H1 (cell line): ENCODE results near the gene CHTF8. TPM values are rescaled to one million over a fixed set of nuclear protein-coding genes. Genes with fewer than 3 reads are reported as not detected.

Experiments
- CTCF ChIA-PET: fragments of 300-600 bp; sonication (Branson Sonifier 250); formaldehyde crosslinking; loops from one replicate; lab custom pipeline; 2021; ENCODE audit not compliant: partially characterized antibody; lab: Charles Lee
- POLR2A ChIA-PET: fragments of 300-600 bp; sonication (Branson Sonifier 250); formaldehyde crosslinking; loops from one replicate; lab custom pipeline; 2021; ENCODE audit warnings: inconsistent platforms; ENCODE audit not compliant: partially characterized antibody; lab: Charles Lee
- DNase-seq, 2 experiments: peaks; one replicate each; pipeline versions ENCODE4 v3.0.0 to v3.0.0-alpha.2; 2010 to 2022; ENCODE audit warnings: low spot score in 2 of 2, low read depth in 1 of 2, mixed read lengths in 1 of 2
- FAIRE-seq: peaks from 2 replicates; lab custom pipeline; 2011; peaks lifted over from hg19 to GRCh38; lab: Jason Lieb, UNC
- H2AFZ ChIP-seq: 2 replicates; pipeline ENCODE4 v1.8.1; 2012; ENCODE audit warnings: low read length, inconsistent platforms
- H2AK5ac ChIP-seq: 2 replicates; pipeline ENCODE4 v1.6.1; 2013; ENCODE audit warnings: low read depth, low read length
- H2BK120ac ChIP-seq: replicated peaks from 2 replicates; pipeline ENCODE3; 2013; ENCODE audit warnings: low read depth, low read length, inconsistent platforms
- H2BK12ac ChIP-seq: 2 replicates; pipeline ENCODE4 v1.6.1; 2013; ENCODE audit warnings: low read depth, low read length
- H2BK15ac ChIP-seq: 2 replicates; pipeline ENCODE4 v1.6.1; 2013; ENCODE audit warnings: low read length
- H2BK20ac ChIP-seq: 2 replicates; pipeline ENCODE4 v1.6.1; 2013; ENCODE audit warnings: low read length
- H2BK5ac ChIP-seq: 2 replicates; pipeline ENCODE4 v1.6.1; 2013; ENCODE audit warnings: low read depth, low read length
- H3K14ac ChIP-seq: 2 replicates; pipeline ENCODE4 v1.6.1; 2013; ENCODE audit warnings: inconsistent platforms; ENCODE audit not compliant: insufficient read length
- H3K18ac ChIP-seq: 2 replicates; pipeline ENCODE4 v1.6.1; 2013; ENCODE audit warnings: low read length; ENCODE audit errors: extremely low read depth
- H3K23ac ChIP-seq: 2 replicates; pipeline ENCODE4 v1.6.1; 2013; ENCODE audit warnings: inconsistent platforms; ENCODE audit not compliant: insufficient read length
- H3K23me2 ChIP-seq: 2 replicates; pipeline ENCODE4 v1.6.1; 2013; ENCODE audit warnings: low read depth, low read length
- H3K27ac ChIP-seq: 2 replicates; pipeline ENCODE4 v1.6.1; 2011; ENCODE audit warnings: low read depth, low read length, inconsistent platforms
- H3K27me3 ChIP-seq, 4 experiments: replicated peaks in 1 of 4; 1 replicate in 1 of 4; 2 replicates in 3 of 4; pipeline versions ENCODE4 v1.6.1 to v1.8.1; 2011 to 2013; ENCODE audit warnings: low read length in 3 of 4, mild to moderate bottlenecking in 3 of 4, inconsistent platforms in 2 of 4, mixed read lengths in 2 of 4, moderate library complexity in 1 of 4; ENCODE audit not compliant: control insufficient read depth in 3 of 4, insufficient read depth in 3 of 4; ENCODE audit errors: extremely low read depth in 1 of 4
- H3K36me3 ChIP-seq, 4 experiments: 2 replicates each; pipeline versions ENCODE4 v1.6.1 to v1.8.1; 2011 to 2013; ENCODE audit warnings: mild to moderate bottlenecking in 4 of 4, low read length in 3 of 4, moderate library complexity in 2 of 4, control low read depth in 1 of 4, inconsistent platforms in 1 of 4; ENCODE audit not compliant: insufficient read depth in 4 of 4, control insufficient read depth in 2 of 4
- H3K4ac ChIP-seq: replicated peaks from 2 replicates; pipeline ENCODE3; 2013; ENCODE audit warnings: low read length, low read depth, mixed read lengths, inconsistent platforms; ENCODE audit not compliant: insufficient read length
- H3K4me1 ChIP-seq, 4 experiments: replicated peaks in 1 of 4; 1 replicate in 1 of 4; 2 replicates in 3 of 4; pipeline versions ENCODE4 v1.6.1 to v1.8.1; 2011 to 2013; ENCODE audit warnings: low read length in 3 of 4, inconsistent platforms in 2 of 4, mixed read lengths in 1 of 4; ENCODE audit not compliant: insufficient read depth in 4 of 4, control insufficient read depth in 3 of 4
- H3K4me2 ChIP-seq, 2 experiments: 2 replicates each; pipeline versions ENCODE4 v1.6.1 to v1.8.1; 2011 to 2013; ENCODE audit warnings: low read depth in 2 of 2, low read length in 2 of 2, control low read depth in 1 of 2, inconsistent platforms in 1 of 2, mild to moderate bottlenecking in 1 of 2; ENCODE audit not compliant: insufficient read depth in 1 of 2
- H3K4me3 ChIP-seq, 4 experiments: fragments of 200-600, 300-600 bp in 1 of 4; sonication (generic), shearing (Covaris generic), sonication (Bioruptor Twin) in 1 of 4; 2 replicates each; pipeline versions ENCODE4 v1.5.1 to v1.8.1; 2011 to 2016; ENCODE audit warnings: low read length in 4 of 4, low read depth in 3 of 4, control low read depth in 2 of 4, inconsistent platforms in 2 of 4, mild to moderate bottlenecking in 2 of 4, mixed read lengths in 1 of 4, moderate library complexity in 1 of 4; ENCODE audit not compliant: insufficient read depth in 2 of 4; ENCODE audit errors: extremely low read depth in 1 of 4
- H3K56ac ChIP-seq: replicated peaks from 2 replicates; pipeline ENCODE3; 2013; ENCODE audit warnings: low read depth, mild to moderate bottlenecking, mixed read lengths, low read length, inconsistent platforms; ENCODE audit not compliant: insufficient read length
- H3K79me1 ChIP-seq: 2 replicates; pipeline ENCODE4 v1.6.1; 2013; ENCODE audit warnings: low read depth, low read length, control low read depth
- H3K79me2 ChIP-seq, 2 experiments: 2 replicates each; pipeline versions ENCODE4 v1.6.1 to v1.8.1; 2012 to 2013; ENCODE audit warnings: low read length in 2 of 2, mild to moderate bottlenecking in 2 of 2, inconsistent platforms in 1 of 2; ENCODE audit not compliant: insufficient read depth in 2 of 2, control insufficient read depth in 1 of 2
- H3K9ac ChIP-seq, 4 experiments: replicated peaks in 1 of 4; 1 replicate in 1 of 4; 2 replicates in 3 of 4; pipeline versions ENCODE4 v1.6.1 to v1.8.1; 2011 to 2013; ENCODE audit warnings: low read depth in 3 of 4, low read length in 3 of 4, control low read depth in 2 of 4, mild to moderate bottlenecking in 2 of 4, moderate library complexity in 2 of 4, inconsistent platforms in 1 of 4; ENCODE audit errors: extremely low read depth in 1 of 4
- H3K9me3 ChIP-seq, 2 experiments: 2 replicates each; pipeline versions ENCODE4 v1.6.1 to v1.8.1; 2012 to 2013; ENCODE audit warnings: mild to moderate bottlenecking in 2 of 2, moderate library complexity in 2 of 2, control low read depth in 1 of 2, inconsistent platforms in 1 of 2, low read depth in 1 of 2, low read length in 1 of 2, mixed read lengths in 1 of 2; ENCODE audit not compliant: insufficient read depth in 2 of 2
- H4K20me1 ChIP-seq, 2 experiments: replicated peaks in 1 of 2; 2 replicates each; pipeline versions ENCODE3 to v1.8.1; 2011 to 2013; ENCODE audit warnings: inconsistent platforms in 2 of 2, low read length in 2 of 2, mild to moderate bottlenecking in 1 of 2; ENCODE audit not compliant: insufficient read depth in 2 of 2, control insufficient read depth in 1 of 2
- H4K5ac ChIP-seq: 2 replicates; pipeline ENCODE4 v1.6.1; 2013; ENCODE audit warnings: low read length, low read depth, mixed read lengths, inconsistent platforms; ENCODE audit not compliant: insufficient read length
- H4K8ac ChIP-seq: 2 replicates; pipeline ENCODE4 v1.8.0; 2013; ENCODE audit warnings: mild to moderate bottlenecking, moderate library complexity, low read length, inconsistent platforms; ENCODE audit not compliant: insufficient read depth; ENCODE audit errors: extremely low read depth
- H4K91ac ChIP-seq: replicated peaks from 2 replicates; pipeline ENCODE3; 2013; ENCODE audit warnings: low read length, mixed read lengths, inconsistent platforms; ENCODE audit not compliant: insufficient read length
- ATF3 ChIP-seq: IDR thresholded peaks from 2 replicates; pipeline ENCODE4 v1.6.1; 2011; ENCODE audit warnings: low read depth, mild to moderate bottlenecking, low read length; ENCODE audit not compliant: insufficient read depth
- BACH1 ChIP-seq: IDR thresholded peaks from 2 replicates; pipeline ENCODE4 v1.6.1; 2012; ENCODE audit warnings: low read length, improper control_type of control experiment
- CREB1 ChIP-seq: IDR thresholded peaks from 2 replicates; pipeline ENCODE4 v1.6.1; 2012; ENCODE audit warnings: inconsistent platforms
- EP300 ChIP-seq, 2 experiments: IDR thresholded peaks; 1 replicate in 1 of 2; 2 replicates in 1 of 2; pipeline ENCODE4 v1.6.1; 2011 to 2012; ENCODE audit warnings: low read depth in 2 of 2, low read length in 2 of 2, mild to moderate bottlenecking in 2 of 2, borderline replicate concordance in 1 of 2, inconsistent platforms in 1 of 2, moderate library complexity in 1 of 2
- FOSL1 ChIP-seq: IDR thresholded peaks from 2 replicates; pipeline ENCODE4 v1.6.1; 2011; ENCODE audit warnings: mild to moderate bottlenecking, low read depth, low read length, moderate library complexity; ENCODE audit not compliant: insufficient read depth
- HDAC2 ChIP-seq, 2 experiments: fragments of 300-600 bp in 1 of 2; sonication (generic) in 1 of 2; IDR thresholded peaks; 2 replicates each; pipeline ENCODE4 v1.6.1; 2011 to 2012; ENCODE audit warnings: low read depth in 2 of 2, low read length in 2 of 2, mild to moderate bottlenecking in 2 of 2, moderate library complexity in 2 of 2, borderline replicate concordance in 1 of 2, inconsistent platforms in 1 of 2
- HDAC6 ChIP-seq: IDR thresholded peaks from one replicate; pipeline ENCODE4 v1.7.1; 2012; ENCODE audit warnings: low read depth, mild to moderate bottlenecking, inconsistent platforms, low read length, moderate library complexity
- NRF1 ChIP-seq: IDR thresholded peaks from 2 replicates; pipeline ENCODE4 v1.6.1; 2011; ENCODE audit warnings: mild to moderate bottlenecking, low read depth, low read length, improper control_type of control experiment
- TCF12 ChIP-seq: IDR thresholded peaks from 2 replicates; pipeline ENCODE4 v1.6.1; 2011; ENCODE audit warnings: low read depth, mild to moderate bottlenecking, low read length
- WGBS, 2 experiments: shearing (Covaris generic) in 1 of 2; methylation state at CpG; one replicate each; pipeline versions ENCODE4 v1.1.6 to v1.1.7; 2013 to 2015; ENCODE audit warnings: low lambda C conversion rate in 2 of 2, mixed read lengths in 2 of 2, inconsistent platforms in 1 of 2, low coverage in 1 of 2, missing lambda C conversion rate in 1 of 2; ENCODE audit not compliant: insufficient replicate concordance in 2 of 2, insufficient coverage in 1 of 2, insufficient read length in 1 of 2; ENCODE audit errors: extremely low coverage in 1 of 2, missing lambda C conversion rate in 1 of 2; 5-methylcytosine and 5-hydroxymethylcytosine counted together
- polyA plus RNA-seq, 7 experiments: library from polyadenylated mRNA; depleted of rRNA in 3 of 7; stranded (reverse) in 5 of 7; unstranded in 2 of 7; fragments of >200 nt in 5 of 7; fragments of 200-250 nt in 2 of 7; gene quantifications; 1 replicate in 5 of 7; 2 replicates in 1 of 7; 4 replicates in 1 of 7; pipeline versions ENCODE4 v1.2.1 to v1.2.3, GENCODE V29; 2011 to 2013; ENCODE audit warnings: missing spikeins in 2 of 7, mixed read lengths in 2 of 7
- total RNA-seq: library from RNA; stranded (reverse); fragmentation: NEBNext Ultra II Directional; extraction: Animal tissue kit (Norgen Biotek cat#: 25700); gene quantifications from 2 replicates; pipeline ENCODE4 v1.2.1, GENCODE V29; 2021

Gene CHTF8
- total and polyA plus RNA-seq, 2 of the 8 experiments (the other 6 are each of a cell fraction or from before 2014, with no cell fraction given), result 114 to 138 TPM

DNA sequence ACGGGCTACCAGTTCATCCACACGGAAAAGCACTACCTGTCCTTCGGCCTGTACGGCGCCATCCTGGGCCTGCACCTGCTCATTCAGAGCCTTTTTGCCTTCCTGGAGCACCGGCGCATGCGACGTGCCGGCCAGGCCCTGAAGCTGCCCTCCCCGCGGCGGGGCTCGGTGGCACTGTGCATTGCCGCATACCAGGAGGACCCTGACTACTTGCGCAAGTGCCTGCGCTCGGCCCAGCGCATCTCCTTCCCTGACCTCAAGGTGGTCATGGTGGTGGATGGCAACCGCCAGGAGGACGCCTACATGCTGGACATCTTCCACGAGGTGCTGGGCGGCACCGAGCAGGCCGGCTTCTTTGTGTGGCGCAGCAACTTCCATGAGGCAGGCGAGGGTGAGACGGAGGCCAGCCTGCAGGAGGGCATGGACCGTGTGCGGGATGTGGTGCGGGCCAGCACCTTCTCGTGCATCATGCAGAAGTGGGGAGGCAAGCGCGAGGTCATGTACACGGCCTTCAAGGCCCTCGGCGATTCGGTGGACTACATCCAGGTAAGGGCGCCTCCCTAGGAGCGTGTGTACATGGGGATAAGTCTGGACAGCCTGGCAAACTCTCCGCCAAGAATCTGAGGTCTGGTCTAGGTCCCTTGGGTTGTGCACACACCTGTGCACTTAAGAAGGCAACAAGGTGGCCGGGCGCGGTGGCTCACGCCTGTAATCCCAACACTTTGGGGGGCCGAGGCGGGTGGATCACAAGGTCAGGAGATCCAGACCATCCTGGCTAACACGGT, 22.7 kb downstream of the CHTF8 start:
- Histone ChIP-seq H3K23me2 (peaks cover 21% of the 10 kb centered on the region), H3K14ac (no peak overlapping the region), H4K8ac (peak overlapping the region; percentile 62), H3K18ac (peak overlapping the region; percentile 42; the same call in 1 of the 2 replicates), H3K79me2 (peaks cover 11 to 53% of the 10 kb centered on the region in 2 experiments; a peak in 3 of 4 replicates), H3K56ac (no peak overlapping the region), H3K36me3 (peaks cover 21 to 46% (median 38%) of the 10 kb centered on the region in 4 experiments), H2BK5ac (peak overlapping the region; percentile 93; the same call in 1 of the 2 replicates), H2BK20ac (no peak overlapping the region), H3K4me1 (peaks cover 4 to 19% (median 12%) of the 10 kb centered on the region in 4 experiments), H3K4me2 (peak overlapping the region in 1 of 2 experiments; percentile 98; a peak in 1 of 4 replicates), H4K20me1 (peaks cover 10 to 20% of the 10 kb centered on the region in 2 experiments), H4K91ac (peak overlapping the region; percentile 70), H3K4me3 (no peak overlapping the region), H2AK5ac (0 out of 2 replicates have a peak overlapping the region, but pooled peaks have one; percentile 32), H4K5ac (no peak overlapping the region), H2BK12ac (no peak overlapping the region), H3K79me1 (peaks cover 23% of the 10 kb centered on the region), H3K9me3 (no peaks in the 10 kb centered on the region), H3K9ac (no peak overlapping the region; a peak in 1 of 7 replicates), H3K23ac (no peak overlapping the region), H3K4ac (no peak overlapping the region), H2BK120ac (no peak overlapping the region), H2BK15ac (peak overlapping the region; percentile 49; the same call in 1 of the 2 replicates), H3K27me3 (no peaks in the 10 kb centered on the region), H2AFZ (no peak overlapping the region), H3K27ac (no peak overlapping the region)
- ChIA-PET POLR2A (interaction anchor here (1.0 to 6.1 kb wide), 12 partner anchors 8 to 121 kb away, joined by 3 to 38 read pairs (median 11); no protein-coding TSS in a partner anchor), CTCF (interaction anchor here (0.5 to 10.6 kb wide), 13 partner anchors 12 to 207 kb away, joined by 3 to 174 read pairs (median 6); no protein-coding TSS in a partner anchor)
- DNase-seq (no peak), FAIRE-seq (no peak)
- 96% methylated on average over 40 of the region's 48 CpGs; no CpG with 5 or more reads in 1 of the 2 experiments for WGBS, 2 experiments
- no peak for TF ChIP-seq FOSL1
- TF ChIP-seq CREB1, result no peak
- TF ChIP-seq EP300 (IDR thresholded peaks at IDR 0.05; ENCODE audit: borderline replicate concordance in 1 of 2, low read depth in 2 of 2, low read length in 2 of 2), result no peak
- no peak for TF ChIP-seq TCF12
- no peak for TF ChIP-seq ATF3
- TF ChIP-seq NRF1, result no peak
- TF ChIP-seq HDAC6, result no peak
- no peak for TF ChIP-seq BACH1
- no peak for TF ChIP-seq HDAC2 (IDR thresholded peaks at IDR 0.05; ENCODE audit: borderline replicate concordance in 1 of 2, low read depth in 2 of 2, low read length in 2 of 2)
- TF ChIP-seq, all 59 proteins: peak for 0
